ENCODE results near the gene WBP1L. TPM values are rescaled to one million over a fixed set of nuclear protein-coding genes. Genes with fewer than 3 reads are reported as not detected.

Gene WBP1L
- total RNA-seq, 6 experiments from 2014 or later = 34.9 to 40.7 (median 38.6) TPM

DNA sequence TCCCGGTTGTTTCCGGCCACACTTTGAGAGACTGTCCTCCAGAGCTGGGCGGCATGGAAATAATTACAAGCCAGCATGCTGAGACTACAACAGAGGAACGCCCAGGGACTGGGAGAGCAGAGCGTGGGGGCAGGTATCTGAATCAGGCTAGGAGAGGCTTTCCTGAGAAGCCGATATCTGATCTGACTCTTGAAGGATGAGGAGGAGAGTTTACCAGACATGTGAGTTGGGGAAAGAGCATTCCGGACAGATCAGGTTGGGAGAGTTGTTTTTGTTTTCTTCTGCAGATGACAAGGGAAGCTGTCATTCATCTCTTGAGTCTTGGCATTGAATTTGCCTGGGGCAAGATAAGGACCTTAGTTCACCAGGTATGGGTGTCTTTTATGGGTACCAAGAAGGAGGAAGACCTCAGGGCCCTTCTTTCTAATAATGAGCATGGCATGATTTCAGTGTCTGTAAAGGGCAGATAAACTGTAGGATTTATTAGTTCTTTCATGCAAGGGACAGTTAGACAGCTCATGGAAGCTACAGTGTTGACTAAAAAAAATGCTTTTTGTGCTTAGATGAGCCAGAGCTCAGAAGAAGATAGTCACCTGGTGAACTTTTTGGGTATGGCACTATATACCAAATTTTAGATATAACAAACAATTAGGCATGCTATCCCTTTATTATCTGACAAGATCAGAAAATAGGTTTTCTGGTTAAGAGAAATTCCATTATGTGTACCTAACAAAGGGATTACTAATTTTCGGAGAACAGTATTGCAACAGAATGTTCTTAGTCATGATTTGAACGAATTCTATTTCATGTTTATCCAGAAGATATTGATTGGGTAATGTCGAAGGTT is 36.2 kb downstream of the WBP1L start:
- Mint-ChIP-seq H3K27me3 (ENCODE audit: insufficient read depth) (peaks cover 2% of the 10 kb centered on the region; the same call in 1 of the 2 replicates), H3K27ac (peak overlapping the region; percentile 26; the same call in 1 of the 2 replicates), H3K4me3 (no peak overlapping the region)

DNA sequence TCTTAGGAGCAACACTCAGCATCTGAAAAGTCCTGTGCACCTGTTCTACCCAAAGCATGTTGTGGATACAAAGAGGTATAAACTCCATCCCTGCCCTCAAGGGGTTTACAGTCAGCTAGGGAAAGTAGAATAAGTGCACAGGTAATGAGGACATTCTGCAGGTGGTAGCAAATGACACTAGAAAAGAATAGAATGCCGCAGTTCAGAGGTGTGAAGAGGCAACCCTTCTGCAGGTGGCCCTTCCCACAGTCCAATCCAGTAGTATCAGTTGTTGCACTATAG is 36.7 kb downstream of the WBP1L start:
- peaks cover 2% of the 10 kb centered on the region; the same call in 1 of the 2 replicates for H3K27me3 Mint-ChIP-seq (ENCODE audit: insufficient read depth)
- H3K9me3 Mint-ChIP-seq = no peaks in the 10 kb centered on the region
- H3K4me1 Mint-ChIP-seq (ENCODE audit: low read depth) = peaks cover 81% of the 10 kb centered on the region
- H3K36me3 Mint-ChIP-seq (ENCODE audit: low read depth) = peaks cover 6% of the 10 kb centered on the region; the same call in 1 of the 2 replicates
- H3K4me3 Mint-ChIP-seq = 0 out of 2 replicates have a peak overlapping the region, but pooled peaks have one; percentile 24
- no peak for DNase-seq
- H3K27ac Mint-ChIP-seq = 0 out of 2 replicates have a peak overlapping the region, but pooled peaks have one; percentile 26
- TF ChIP-seq CTCF (IDR thresholded peaks at IDR 0.05) = no peak

More for the DNA sequence above, 36.2 kb downstream of the WBP1L start:
- DNase-seq = peak; percentile 49
- no peaks in the 10 kb centered on the region for H3K9me3 Mint-ChIP-seq
- peaks cover 6% of the 10 kb centered on the region; the same call in 1 of the 2 replicates for H3K36me3 Mint-ChIP-seq (ENCODE audit: low read depth)
- peak; percentile 47 for TF ChIP-seq CTCF (IDR thresholded peaks at IDR 0.05)
- H3K4me1 Mint-ChIP-seq (ENCODE audit: low read depth) = peaks cover 86% of the 10 kb centered on the region

DNA sequence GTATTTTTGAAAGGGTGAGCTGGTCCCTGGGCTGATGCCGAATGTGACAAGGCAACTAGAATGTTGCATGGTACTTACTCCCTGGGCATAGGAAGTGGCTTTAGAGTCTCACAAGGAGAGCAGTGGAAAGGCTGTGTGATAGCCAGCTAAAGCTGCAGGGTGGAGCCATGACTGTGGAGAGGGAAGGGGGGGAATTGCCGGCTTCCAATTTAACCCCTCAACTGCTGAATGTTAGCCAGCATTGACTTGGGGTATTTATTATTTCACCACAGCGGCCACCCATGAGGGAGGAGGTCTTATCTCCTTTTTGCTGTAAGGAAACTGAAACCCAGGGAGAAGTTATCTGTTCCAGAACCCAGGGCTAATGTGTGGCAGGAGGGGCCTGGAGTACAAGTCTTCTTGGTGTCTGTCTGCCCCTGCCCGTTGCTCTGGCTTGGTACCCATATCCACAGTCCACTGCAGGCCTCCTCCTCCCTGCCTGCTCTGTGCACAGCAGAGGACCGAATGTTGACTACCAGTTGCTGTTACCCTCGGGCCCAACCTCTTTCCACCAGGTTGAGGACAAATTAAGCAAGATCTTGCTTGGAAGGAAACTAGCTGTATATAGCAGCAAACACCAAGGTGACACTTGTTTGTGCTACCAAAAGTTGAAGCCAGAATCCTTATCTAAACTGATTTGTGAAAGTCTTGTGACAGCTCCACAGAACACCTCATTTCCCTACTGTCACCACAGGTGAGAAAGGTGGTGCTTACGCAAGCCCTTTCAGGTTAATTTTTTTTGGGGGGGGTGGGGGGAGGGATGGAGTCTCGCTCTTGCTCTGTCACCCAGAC is 37.6 kb downstream of the WBP1L start:
- H3K27ac Mint-ChIP-seq = no peak overlapping the region; the same call in 1 of the 2 replicates
- H3K4me1 Mint-ChIP-seq (ENCODE audit: low read depth) = peaks cover 76% of the 10 kb centered on the region
- H3K4me3 Mint-ChIP-seq = no peak overlapping the region
- peaks cover 6% of the 10 kb centered on the region; the same call in 1 of the 2 replicates for H3K36me3 Mint-ChIP-seq (ENCODE audit: low read depth)
- no peak for TF ChIP-seq CTCF (IDR thresholded peaks at IDR 0.05)
- DNase-seq = no peak
- H3K27me3 Mint-ChIP-seq (ENCODE audit: insufficient read depth) = peaks cover 2% of the 10 kb centered on the region
- H3K9me3 Mint-ChIP-seq = no peaks in the 10 kb centered on the region

DNA sequence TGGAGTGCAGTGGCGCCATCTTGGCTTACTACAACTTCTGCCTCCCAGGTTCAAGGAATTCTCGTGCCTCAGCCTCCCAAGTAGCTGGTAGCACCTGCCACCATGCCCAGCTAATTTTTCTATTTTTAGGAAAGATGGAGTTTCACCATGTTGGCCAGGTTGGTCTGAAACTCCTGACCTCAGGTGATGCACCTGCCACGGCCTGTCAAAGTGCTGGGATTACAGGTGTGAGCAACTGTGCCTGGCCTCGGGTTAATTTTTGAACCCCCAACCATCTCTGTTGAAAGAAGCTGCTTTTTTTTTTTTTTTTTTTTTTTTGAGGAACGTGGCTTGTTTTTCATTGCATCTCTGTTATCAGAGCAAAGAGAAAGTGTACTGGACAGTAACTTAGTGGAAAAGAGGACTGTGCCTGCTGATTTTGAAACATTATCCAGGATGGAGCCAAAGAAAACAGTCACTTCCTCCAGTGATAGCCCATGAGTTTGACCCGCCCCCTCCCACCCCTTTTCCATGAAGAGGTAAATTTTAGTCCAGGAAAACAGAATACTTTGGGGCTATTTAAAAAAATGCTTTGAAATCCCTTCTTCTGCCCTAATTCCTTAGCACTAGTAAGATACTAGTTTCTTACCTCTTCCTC is 38.3 kb downstream of the WBP1L start:
- Mint-ChIP-seq H3K27ac (peak overlapping the region; percentile 28; the same call in 1 of the 2 replicates), H3K4me3 (peak overlapping the region; percentile 49; the same call in 1 of the 2 replicates), H3K27me3 (ENCODE audit: insufficient read depth) (peaks cover 2% of the 10 kb centered on the region), H3K4me1 (ENCODE audit: low read depth) (peaks cover 69% of the 10 kb centered on the region), H3K9me3 (no peaks in the 10 kb centered on the region), H3K36me3 (ENCODE audit: low read depth) (peaks cover 6% of the 10 kb centered on the region; the same call in 1 of the 2 replicates)
- no peak for TF ChIP-seq CTCF (IDR thresholded peaks at IDR 0.05)
- DNase-seq = no peak

Data from HFFc6 (cell line).